ENCODE results near the gene S1PR3. TPM values are rescaled to one million over a fixed set of nuclear protein-coding genes. Genes with fewer than 3 reads are reported as not detected.

S1PR3 gene
- total RNA-seq, 1 donor from 2014 or later, result 10.0 TPM

DNA sequence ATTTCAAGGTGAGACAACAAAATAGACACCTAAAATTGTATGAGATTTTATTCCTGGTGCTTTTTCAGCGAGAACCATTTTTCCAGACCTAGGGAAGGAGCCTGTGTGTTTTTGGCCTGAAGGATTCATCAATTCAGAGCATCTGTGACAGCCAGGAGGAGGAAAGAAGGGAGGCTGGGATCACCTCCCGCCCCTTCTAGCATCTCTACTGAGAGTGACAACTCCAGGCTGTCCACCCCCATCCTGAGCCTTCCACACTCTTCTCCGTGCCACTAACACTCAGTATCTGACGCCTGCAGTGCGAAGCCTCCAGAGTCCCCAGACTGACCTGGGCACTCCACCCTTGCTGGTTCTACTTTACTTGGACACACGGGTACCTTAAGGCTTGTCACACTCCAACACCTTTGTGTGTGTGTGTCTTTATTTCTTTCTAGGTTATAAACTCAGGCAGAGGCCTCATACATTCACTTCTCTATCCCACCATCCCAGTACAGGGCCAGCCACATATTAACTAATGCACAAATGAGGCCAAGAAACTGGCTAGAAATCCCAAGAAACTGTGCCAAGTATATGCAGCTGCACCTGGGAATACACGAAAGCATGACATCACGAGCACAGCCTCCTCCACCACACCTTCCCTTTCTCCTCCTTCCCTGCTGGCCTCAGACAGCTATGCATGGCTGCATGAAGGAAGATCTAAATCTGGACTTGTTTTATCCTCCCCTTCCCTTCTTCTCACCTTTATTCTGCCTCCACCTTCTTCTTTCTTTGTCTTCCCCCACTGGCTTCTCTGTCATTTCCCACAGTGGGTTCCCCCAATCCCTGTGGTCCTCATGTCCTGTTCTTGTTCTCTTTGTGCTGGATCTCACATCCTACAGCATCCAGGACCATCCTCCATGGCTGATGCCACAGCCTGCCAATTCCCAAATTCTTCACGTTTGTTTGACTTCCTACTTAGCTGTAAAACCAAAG is 16.0 kb downstream of the S1PR3 start:
- Histone ChIP-seq H3K27me3 (ENCODE audit: low read depth) (no peaks in the 10 kb centered on the region), H3K36me3 (peaks cover 4% of the 10 kb centered on the region), H3K9me3 (no peaks in the 10 kb centered on the region), H3K4me1 (no peaks in the 10 kb centered on the region), H3K27ac (no peak overlapping the region), H3K4me3 (no peak overlapping the region)
- ATAC-seq, result no peak
- no peak for DNase-seq
- TF ChIP-seq, protein P1, sequence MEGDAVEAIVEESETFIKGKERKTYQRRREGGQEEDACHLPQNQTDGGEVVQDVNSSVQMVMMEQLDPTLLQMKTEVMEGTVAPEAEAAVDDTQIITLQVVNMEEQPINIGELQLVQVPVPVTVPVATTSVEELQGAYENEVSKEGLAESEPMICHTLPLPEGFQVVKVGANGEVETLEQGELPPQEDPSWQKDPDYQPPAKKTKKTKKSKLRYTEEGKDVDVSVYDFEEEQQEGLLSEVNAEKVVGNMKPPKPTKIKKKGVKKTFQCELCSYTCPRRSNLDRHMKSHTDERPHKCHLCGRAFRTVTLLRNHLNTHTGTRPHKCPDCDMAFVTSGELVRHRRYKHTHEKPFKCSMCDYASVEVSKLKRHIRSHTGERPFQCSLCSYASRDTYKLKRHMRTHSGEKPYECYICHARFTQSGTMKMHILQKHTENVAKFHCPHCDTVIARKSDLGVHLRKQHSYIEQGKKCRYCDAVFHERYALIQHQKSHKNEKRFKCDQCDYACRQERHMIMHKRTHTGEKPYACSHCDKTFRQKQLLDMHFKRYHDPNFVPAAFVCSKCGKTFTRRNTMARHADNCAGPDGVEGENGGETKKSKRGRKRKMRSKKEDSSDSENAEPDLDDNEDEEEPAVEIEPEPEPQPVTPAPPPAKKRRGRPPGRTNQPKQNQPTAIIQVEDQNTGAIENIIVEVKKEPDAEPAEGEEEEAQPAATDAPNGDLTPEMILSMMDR (IDR thresholded peaks at IDR 0.05), result no peak
- intact Hi-C loops (cut with DNase I), result no loop called here

GRCh38 chr9:89008055-89008743 is 16.9 kb downstream of the S1PR3 start:
- H3K27me3 ChIP-seq (ENCODE audit: low read depth), result no peaks in the 10 kb centered on the region
- H3K4me3 ChIP-seq, result no peak overlapping the region
- TF ChIP-seq, protein P1 (IDR thresholded peaks at IDR 0.05), result no peak
- H3K9me3 ChIP-seq, result no peaks in the 10 kb centered on the region
- ATAC-seq (no peak), DNase-seq (no peak)
- intact Hi-C loops (cut with DNase I), result no loop called here
- H3K27ac ChIP-seq, result no peak overlapping the region
- no peaks in the 10 kb centered on the region for H3K4me1 ChIP-seq
- H3K36me3 ChIP-seq, result peaks cover 2% of the 10 kb centered on the region

DNA sequence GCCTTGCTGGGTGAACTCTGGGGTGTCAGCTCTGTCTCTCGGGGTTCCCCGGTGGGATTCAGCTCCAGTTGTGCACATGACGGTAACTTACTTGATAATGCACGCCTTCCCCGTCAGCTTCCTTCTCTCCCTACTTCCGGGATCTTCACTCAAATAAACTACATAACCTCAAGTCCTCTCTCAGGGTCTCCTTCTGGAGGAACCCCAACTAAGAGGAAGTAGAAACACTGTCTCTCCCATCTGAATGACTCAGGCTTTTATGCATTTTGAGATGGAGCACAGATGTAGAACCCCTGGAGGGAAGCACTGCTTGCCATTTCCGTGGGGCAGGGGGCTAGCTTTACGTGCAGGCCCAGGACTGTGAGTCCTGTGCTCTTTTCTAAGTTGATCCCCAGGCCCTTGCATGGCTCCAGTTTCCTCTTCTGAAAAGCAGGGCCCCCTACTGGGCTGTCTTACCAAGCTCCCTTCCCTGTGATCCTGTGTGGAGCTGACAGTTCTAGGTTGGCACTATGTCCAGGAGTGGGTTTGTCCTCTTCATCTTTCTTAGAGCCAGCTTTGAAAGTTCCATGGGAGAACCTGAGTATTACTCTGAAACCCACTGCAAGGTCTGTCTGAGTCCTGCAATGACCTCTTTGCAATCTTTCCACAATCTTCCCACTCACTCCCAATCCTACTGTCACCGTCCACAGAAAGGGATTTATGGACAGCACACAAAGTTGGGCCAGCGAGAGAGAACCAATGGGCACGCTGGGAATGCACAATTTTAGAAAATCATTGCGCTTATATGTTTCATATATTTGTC is 17.7 kb downstream of the S1PR3 start:
- DNase-seq (no peak), ATAC-seq (no peak)
- TF ChIP-seq, protein P1 (IDR thresholded peaks at IDR 0.05), result no peak
- Histone ChIP-seq H3K27ac (no peak overlapping the region), H3K27me3 (ENCODE audit: low read depth) (no peaks in the 10 kb centered on the region), H3K36me3 (no peaks in the 10 kb centered on the region), H3K9me3 (no peaks in the 10 kb centered on the region), H3K4me1 (no peaks in the 10 kb centered on the region), H3K4me3 (no peak overlapping the region)
- intact Hi-C loops (cut with DNase I), result no loop called here

- no peaks in the 10 kb centered on the region for H3K27me3 ChIP-seq (ENCODE audit: low read depth)
- H3K27ac ChIP-seq, result no peak overlapping the region
- H3K36me3 ChIP-seq, result no peaks in the 10 kb centered on the region
- ATAC-seq (no peak), DNase-seq (no peak)
- H3K4me1 ChIP-seq, result no peaks in the 10 kb centered on the region
- no peak overlapping the region for H3K4me3 ChIP-seq
- TF ChIP-seq, protein P1 (IDR thresholded peaks at IDR 0.05), result no peak
- intact Hi-C loops (cut with DNase I), result no loop called here
- H3K9me3 ChIP-seq, result no peaks in the 10 kb centered on the region
Observed at GRCh38 chr9:89009546-89009840, 18.2 kb downstream of the S1PR3 start.

- H3K4me3 ChIP-seq, result no peak overlapping the region
- intact Hi-C loops (cut with DNase I), result no loop called here
- no peak for ATAC-seq
- H3K27ac ChIP-seq, result no peak overlapping the region
- no peaks in the 10 kb centered on the region for H3K36me3 ChIP-seq
- DNase-seq, result no peak
- H3K9me3 ChIP-seq, result no peaks in the 10 kb centered on the region
- no peaks in the 10 kb centered on the region for H3K4me1 ChIP-seq
- no peaks in the 10 kb centered on the region for H3K27me3 ChIP-seq (ENCODE audit: low read depth)
- TF ChIP-seq, protein P1 (IDR thresholded peaks at IDR 0.05), result no peak
Observed at GRCh38 chr9:89010056-89010455, 18.8 kb downstream of the S1PR3 start.

Data from lower lobe of right lung (tissue), 2 donors.